ENCODE data around the gene CXCL17.

DNA sequence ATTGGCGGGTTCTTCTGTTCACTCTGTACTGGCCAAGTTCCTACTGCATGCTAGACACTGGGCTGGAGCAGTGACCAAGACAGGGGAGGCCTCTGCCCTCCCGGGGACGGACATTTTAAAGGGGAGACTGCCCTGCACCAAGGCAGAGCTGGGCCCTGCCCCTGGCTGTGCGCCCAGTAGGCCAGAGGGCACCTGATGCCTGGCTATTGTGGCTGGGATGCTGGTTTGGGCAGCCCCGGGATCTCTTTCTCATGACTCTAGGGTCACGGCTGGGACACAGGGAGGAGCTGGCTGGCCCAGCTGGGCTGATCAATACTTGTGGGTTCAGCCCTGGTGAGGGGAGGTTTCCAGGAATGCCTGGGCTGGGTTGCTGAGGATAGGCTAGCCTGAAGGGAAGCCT lies 33.3 kb downstream of the CXCL17 start:
- TF ChIP-seq POLR2A (IDR thresholded peaks at IDR 0.05; ENCODE audit: low read depth, low read length) (no peak), SPI1 (IDR thresholded peaks at IDR 0.05; ENCODE audit: low read depth, low read length) (no peak), TAF1 (IDR thresholded peaks at IDR 0.05; ENCODE audit: low read depth, low read length) (no peak), POLR2AphosphoS5 (IDR thresholded peaks at IDR 0.05; ENCODE audit: low read depth, low read length) (no peak), PAX5 (IDR thresholded peaks at IDR 0.05; ENCODE audit: insufficient read depth, low read length, severe bottlenecking) (no peak)

All from GM12891 (cell line).